OCI-LY3 (cell line): ENCODE measurements around the gene RAF1.

Source experiments
- CTCF ChIP-seq: fragments of 200-600, 300-600 bp; sonication (generic); IDR thresholded peaks from 2 replicates; pipeline ENCODE4 v1.5.1; 2014; ENCODE audit warnings: antibody characterized with exemption, low read length, low read depth
- EZH2phosphoT487 ChIP-seq: fragments of 200-600 bp; shearing (Covaris generic); IDR thresholded peaks from 2 replicates; pipeline ENCODE4 v1.6.1; 2018; ENCODE audit warnings: antibody characterized with exemption, mixed run types, low read depth

GRCh38 chr3:12544652-12545472 lies 119.1 kb downstream of the RAF1 start:
- no peak for TF ChIP-seq CTCF
- TF ChIP-seq EZH2phosphoT487 = no peak
